ENCODE measurements around the gene ARHGEF17. TPM values are rescaled to one million over a fixed set of nuclear protein-coding genes. Genes with fewer than 3 reads are reported as not detected.
A peak's percentile ranks its signal among the peaks of the same experiment; 100 is the strongest.
"Not testable (repeated sequence)": the region's sequence is repeated elsewhere in the genome, so short reads cannot be mapped to it uniquely, and the experiment has no call there.

The ARHGEF17 gene, protein sequence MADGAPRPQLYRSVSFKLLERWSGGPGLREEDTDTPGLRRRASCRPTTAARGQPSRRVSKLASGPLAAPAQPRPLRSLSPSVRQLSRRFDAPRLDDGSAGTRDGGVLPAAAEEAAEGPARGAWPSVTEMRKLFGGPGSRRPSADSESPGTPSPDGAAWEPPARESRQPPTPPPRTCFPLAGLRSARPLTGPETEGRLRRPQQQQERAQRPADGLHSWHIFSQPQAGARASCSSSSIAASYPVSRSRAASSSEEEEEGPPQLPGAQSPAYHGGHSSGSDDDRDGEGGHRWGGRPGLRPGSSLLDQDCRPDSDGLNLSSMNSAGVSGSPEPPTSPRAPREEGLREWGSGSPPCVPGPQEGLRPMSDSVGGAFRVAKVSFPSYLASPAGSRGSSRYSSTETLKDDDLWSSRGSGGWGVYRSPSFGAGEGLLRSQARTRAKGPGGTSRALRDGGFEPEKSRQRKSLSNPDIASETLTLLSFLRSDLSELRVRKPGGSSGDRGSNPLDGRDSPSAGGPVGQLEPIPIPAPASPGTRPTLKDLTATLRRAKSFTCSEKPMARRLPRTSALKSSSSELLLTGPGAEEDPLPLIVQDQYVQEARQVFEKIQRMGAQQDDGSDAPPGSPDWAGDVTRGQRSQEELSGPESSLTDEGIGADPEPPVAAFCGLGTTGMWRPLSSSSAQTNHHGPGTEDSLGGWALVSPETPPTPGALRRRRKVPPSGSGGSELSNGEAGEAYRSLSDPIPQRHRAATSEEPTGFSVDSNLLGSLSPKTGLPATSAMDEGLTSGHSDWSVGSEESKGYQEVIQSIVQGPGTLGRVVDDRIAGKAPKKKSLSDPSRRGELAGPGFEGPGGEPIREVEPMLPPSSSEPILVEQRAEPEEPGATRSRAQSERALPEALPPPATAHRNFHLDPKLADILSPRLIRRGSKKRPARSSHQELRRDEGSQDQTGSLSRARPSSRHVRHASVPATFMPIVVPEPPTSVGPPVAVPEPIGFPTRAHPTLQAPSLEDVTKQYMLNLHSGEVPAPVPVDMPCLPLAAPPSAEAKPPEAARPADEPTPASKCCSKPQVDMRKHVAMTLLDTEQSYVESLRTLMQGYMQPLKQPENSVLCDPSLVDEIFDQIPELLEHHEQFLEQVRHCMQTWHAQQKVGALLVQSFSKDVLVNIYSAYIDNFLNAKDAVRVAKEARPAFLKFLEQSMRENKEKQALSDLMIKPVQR (N-terminal part only)
- 9.8 and 25.0 TPM in 2 replicates for total RNA-seq (2014; rRNA removed; shearing (Covaris generic))

DNA sequence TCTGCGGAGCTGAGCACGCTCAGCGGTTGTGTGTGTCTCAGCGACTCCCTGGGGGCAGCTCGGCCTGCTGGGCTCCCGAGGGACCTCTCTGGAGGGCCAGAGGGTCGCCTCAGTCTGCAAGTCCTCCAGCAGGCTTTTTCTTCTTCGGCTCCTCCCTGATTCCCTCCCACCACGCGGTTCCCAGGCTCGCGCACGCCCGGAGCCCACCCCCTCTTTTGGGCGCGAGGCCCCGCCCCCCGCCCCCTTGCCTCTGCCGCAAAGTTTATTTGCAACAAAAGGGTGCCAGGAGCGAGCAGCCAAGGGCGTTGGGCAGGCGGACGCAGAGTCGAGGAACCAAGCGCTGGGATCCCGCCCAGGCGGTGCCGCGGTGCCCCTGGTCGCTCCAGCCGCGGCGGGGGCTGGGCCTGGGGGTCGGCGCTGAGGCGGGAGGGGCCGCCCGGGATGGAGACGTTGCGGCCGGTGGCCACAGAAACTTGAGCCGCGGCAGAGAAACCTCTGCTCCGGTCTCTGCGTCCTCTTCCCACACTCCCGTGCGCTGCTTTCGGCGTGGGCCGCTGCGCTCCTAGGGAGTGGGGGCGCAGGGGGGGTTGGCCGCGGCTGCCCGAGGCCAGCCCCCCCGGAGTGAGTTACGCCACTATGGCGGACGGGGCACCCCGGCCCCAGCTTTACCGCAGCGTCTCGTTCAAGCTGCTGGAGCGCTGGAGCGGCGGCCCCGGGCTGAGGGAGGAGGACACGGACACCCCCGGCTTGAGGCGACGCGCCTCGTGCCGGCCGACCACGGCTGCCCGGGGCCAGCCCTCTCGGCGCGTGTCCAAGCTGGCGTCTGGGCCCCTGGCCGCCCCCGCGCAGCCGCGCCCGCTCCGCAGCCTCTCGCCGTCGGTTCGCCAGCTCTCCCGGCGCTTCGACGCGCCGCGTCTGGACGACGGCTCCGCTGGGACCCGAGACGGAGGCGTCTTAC is at the start of gene ARHGEF17:
ARHGEF17 (plus strand) TSS at position 274 of the 958 bp plus-strand sequence; CDS start at position 637, 363 bp downstream.
- DNase-seq (ENCODE audit: low spot score), result peak; percentile 65

DNA sequence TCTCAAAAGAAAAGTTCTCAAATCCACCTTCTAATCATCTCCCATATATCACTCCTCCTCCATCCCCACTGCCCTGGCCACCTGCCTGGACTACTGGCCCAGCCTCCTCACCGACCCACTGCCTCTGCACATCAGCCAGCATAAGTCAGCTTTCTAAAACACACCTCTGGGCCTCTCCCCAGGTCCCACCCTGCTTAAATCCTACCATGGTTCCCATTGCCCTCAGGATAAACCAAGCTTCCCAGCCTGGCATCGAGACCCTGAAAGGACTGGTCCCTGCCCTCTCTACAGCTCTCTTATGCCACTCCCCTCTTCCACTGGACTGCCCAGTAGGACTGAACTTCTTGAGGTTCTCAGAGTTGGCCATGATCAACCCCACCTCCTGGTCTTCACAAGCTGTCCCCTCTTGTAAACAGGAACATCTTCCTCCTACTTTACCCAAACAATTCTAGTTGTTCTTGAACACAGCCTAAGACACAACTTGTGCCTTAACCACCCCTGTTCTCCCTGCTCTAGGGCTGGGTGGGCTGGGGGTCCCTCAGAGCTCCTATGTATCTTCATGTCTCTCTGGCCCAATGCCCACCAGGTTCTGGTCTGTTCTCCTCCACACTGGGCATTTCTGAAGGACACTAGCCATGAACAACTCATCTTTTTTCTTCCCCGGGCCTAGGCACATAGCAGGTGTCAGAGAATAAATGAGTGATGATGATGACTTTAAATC is 48.5 kb upstream of the ARHGEF17 start:
- no peak for DNase-seq (ENCODE audit: low spot score)

DNA sequence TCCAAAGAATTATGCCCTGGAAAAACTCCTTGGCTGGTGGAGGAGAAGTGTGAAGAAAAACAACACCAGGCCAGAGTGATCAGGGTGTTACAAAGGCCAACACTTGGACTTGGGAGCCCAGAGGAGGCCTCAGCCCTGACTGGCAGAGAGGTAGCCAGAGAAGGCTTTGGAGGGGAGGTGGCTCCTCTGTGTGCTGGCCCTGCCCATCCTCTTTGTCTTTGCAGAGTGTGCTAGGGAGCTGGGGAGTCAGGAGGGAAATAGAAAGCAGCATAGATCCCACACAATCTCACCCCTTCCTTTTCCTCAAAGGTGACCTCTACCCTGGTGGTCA is 48.0 kb upstream of the ARHGEF17 start:
- DNase-seq (ENCODE audit: low spot score), result no peak

DNA sequence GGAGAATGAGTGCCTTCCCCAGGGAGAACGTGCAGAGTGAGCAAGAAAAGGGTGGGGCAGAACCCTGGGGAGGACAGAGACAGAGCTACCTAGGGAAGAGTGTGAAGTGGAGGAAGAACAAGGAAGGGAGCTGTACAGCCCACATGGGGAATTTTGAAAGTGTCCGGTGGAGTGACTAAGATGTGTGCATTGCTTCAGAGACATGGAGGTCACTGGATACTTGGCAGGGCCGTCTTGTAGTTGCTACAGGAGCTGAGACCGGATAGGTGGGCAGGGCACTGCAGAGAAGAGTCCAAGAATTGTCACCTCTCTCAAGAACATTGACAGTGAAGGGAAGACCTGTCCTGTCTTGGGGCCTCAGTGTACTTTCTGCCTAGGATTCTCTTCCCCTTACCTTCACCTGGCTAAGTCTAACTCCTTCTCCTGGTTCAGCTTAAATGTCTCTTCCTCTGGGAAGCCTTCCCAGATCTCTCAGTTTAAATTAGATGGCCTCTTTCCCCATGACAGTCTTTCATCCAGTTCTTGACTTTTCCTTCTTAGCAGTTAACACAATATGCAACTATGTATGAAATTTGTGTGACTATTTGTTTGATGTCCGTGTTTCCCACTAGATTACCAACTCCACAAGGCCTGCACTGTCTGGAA is 45.1 kb upstream of the ARHGEF17 start:
- peak; percentile 22 for DNase-seq (ENCODE audit: low spot score)

DNA sequence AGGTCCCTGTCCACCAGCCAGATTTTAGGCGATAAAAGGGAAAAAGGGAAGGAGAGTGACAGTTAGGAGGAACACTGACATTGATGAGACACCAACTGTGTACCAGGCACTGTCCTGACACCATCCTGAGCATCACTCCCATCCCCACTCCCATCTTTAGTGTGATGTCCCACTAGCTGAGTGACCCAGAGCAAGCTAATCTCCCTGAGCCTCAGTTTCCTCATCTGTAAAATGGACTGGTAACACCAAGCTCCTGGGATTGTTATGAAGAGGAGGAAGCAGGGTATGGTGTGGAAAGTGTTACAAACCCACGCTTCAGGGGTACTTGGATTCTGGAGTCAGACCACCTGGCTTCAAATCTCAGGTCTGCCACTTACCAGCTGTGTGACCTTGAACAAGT is 44.4 kb upstream of the ARHGEF17 start:
- no peak for DNase-seq (ENCODE audit: low spot score)

DNA sequence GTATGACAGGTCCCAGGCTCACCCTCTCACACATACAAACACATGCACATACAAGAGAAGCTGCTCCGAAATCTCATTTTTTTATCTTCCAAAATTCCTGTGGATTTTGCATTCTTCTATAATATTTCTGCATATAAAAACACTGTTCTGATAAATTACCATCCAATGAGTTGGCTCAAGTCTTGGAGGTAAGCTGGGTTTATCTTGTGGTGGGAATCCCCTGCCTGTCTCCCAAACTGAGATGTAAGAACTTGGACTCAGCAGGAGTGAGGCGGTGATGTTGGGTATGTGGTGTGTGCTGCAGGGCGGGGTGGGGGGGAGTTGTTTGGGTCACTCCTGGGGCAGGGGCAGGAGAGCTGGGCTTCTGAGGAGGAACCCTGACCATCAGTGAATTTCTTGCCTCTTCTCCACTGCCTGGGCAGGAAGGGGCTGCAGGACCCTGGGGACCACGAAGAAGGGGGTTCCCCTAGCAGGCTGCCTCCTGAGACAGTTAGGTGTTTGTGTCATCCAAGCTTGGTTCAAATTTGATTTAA is 42.7 kb upstream of the ARHGEF17 start:
- DNase-seq (ENCODE audit: low spot score), result no peak

DNA sequence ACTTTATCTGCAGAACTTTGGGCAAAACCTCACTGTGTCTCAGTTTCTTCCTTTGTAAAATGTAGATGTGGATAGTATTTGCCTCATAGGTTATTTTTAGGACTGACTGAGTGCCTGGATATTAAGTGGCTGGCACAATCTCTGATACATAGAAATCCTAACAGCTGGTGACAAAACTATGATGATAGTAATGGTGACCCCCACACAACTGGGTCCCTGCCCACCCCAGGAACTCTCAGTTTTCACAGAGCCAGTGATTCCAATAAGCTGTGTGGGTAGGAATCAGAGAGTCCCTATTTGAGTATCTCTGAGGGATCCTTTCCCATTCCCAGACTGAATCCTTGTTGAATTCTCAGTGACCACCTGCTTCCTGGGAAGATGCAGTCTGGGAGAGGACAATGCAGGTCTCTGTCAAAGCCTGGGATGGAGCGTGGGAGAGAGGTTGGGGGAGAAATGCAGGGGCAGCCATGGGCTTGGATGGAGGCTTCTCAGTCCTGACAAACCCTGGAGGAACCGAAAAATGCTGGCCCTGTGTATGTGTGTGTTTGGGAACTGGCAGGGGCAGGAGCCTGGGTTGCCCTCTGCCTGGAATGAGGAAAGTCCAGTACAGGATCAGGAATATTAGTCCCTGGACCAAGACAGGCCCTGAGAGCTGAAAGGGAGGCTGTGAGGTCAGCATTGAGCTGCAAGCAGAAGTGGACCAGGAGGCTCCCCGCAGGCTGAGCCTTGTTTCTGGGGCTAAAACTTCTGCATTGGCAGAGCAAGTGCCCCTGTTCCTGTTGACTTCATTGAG is 42.0 kb upstream of the ARHGEF17 start:
- DNase-seq (ENCODE audit: low spot score), result no peak

DNA sequence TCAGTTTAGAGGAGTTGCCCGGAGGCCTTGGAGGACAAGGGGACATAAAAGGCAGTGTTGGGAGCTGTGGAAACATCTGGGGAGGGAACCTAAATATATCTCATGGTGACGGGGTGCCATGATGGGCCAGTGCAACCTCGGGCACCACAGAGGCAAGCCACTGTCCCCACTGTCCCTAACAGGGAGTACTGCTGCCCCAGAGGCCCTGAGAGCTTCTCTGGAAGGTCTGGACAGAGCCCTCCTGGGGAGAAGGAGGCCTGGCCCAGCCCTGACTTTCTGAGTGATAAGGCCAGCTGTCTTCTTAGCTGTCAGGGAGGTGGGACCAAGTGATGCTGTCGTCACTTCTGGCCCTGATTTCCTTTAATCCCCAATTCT is 41.4 kb upstream of the ARHGEF17 start:
- no peak for DNase-seq (ENCODE audit: low spot score)

DNA sequence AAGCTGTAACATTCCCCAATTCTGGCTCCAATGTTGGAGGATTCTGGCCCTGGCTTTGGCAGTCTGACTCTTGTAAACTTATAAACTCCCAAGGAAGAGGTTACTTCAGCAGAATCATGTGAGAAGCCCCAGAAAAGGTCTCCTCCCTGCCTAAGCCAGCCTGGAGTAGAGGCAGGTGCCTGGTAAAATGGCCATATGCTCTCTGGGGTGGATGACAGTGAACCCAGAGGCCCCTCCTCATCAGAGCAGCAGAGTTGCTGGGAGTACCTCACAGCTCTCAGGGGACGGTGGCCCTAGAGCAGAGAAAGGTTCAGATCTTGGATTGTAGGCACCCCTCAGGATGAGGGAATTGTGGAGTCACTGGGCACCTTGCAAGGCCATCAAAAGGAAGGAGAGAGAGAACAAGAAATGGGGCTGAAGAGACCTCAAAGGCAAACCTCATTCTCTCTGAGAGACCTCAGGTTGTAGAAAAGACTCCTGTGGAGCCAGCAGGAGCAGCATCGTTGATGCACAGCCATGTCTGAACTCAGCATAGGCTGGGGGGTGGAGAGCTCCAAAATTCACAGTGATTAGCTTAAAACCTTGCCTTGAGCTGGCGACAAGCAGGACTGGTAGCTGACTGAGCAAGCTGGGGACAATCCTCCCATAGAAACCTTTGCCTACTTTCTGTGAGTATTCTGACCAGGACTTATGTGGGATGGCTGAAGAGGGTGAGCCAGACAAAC is 40.8 kb upstream of the ARHGEF17 start:
- no peak for DNase-seq (ENCODE audit: low spot score)

DNA sequence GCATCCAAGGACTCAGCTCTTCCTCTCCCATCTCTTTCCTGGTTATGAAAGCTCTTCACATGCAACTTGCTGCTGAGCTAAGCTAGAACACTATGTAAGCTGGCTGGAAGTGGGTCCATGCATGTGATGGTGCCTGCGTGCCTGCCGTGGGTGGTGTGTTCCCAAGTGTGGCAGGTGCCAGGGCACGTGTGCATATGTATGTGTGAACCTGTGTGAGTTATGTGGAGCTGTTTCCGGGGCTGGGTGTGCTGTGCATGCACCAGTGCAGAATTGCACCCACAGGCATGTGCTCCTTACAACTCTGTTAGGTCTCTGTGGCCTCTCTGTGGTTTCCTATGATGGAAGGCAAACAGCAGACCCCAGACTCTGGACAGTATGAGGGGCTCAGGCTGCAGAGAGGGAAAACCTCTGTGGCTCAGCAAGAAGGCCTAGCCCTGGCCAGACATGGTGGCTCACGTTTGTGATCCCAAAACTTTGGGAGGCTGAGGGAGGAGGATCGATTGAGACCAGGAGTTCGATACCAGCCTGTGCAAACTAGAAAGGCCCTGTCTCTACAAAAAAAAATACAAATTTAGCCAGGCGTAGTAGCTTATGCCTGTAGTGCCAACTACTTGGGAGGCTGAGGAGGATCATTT is 40.1 kb upstream of the ARHGEF17 start:
- no peak for DNase-seq (ENCODE audit: low spot score)

DNA sequence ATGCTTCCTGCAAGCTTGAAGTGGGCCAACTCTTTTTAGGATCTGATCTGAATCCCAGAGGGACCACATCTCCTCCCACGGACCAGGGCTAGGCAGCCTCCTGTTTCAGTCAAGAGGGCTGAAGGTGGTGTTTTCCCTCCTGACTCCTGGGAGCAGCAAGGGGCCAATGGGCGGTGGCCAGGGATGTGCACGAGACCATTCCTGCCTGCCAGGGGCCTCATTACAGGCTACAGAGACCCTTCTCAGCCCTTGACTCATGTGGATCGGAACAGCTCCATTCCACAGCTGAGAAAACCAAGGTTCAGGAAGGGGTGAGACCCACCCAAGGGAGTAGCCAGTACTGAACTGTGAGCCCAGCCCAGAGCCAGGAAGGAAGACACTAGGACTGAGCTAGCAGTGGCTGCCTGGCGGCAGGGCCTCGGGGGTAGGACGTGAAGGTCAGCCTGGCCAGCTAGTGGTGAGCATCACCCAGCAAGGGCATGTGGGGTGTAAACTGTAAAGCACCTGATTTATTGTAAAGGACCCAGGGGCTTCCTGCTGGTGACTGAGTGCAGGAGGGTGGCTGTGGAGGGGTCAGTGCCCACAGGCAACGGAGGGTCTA is 39.3 kb upstream of the ARHGEF17 start:
- DNase-seq (ENCODE audit: low spot score), result no peak

DNA sequence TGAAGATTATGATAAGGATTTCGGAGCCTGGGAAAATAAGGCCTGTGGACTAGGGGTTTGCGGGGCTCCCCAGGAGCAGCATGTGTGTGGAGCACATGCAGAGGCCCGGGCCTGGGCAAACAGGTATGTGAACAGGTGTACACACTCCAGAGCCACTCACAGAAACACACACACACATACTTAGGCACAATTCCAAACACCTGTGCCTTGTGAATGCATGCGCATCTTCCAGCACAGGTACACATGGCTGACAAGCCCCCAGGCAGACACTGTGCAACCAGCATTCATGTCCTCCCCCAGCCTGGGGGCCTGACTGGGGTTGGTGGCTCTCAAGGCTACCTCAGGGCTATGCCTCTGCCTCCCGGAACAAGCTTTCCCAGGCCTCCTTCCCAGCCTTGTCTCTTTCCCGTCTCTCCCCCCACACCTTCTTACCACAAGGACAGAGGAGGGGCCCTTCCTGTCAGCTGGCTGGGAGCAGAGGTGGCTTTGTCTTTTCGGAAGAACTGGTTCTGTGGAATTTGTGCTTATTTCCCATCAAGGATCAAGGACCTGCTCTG is 38.5 kb upstream of the ARHGEF17 start:
- no peak for DNase-seq (ENCODE audit: low spot score)

DNA sequence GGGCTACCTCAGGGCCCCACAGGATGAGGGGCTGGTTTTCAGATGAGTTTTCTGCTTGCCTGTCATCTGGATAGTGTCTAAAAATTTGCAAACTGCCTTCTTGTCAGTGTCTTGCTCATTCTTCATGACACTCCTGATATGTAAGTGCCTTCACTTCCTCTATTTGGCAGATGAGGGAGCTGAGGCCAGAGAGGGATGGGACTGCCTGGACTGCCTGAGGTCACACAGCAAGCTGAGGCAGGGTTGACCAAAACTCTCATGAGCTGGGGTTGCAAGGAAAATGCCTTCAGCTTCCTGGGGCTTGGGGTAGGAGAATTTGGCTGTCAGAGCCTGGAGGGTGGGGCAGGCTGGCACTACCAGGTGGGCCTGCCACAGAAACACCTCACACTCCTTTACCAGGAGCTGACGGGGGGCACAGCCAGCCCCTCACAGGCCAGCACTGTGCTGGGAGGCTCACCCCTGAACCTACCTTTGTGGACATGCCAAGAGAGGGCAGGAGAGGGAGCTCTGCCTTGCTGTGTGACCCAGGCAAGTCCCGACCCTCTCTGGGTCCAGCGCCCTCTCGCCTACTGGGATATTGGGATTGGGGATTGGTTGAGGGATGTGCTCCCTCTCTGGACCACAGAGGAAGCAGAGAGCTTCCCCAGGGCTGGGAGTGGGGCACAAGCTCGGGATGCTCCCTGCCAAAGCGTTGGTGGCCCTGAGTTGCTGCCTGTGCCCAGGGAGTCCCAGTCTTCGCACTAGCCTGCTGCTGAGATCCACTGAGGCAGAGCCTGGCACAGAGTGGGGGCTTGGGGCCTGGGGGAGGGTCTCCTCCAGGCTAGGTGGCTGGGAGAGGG is 37.8 kb upstream of the ARHGEF17 start:
- DNase-seq (ENCODE audit: low spot score), result no peak

DNA sequence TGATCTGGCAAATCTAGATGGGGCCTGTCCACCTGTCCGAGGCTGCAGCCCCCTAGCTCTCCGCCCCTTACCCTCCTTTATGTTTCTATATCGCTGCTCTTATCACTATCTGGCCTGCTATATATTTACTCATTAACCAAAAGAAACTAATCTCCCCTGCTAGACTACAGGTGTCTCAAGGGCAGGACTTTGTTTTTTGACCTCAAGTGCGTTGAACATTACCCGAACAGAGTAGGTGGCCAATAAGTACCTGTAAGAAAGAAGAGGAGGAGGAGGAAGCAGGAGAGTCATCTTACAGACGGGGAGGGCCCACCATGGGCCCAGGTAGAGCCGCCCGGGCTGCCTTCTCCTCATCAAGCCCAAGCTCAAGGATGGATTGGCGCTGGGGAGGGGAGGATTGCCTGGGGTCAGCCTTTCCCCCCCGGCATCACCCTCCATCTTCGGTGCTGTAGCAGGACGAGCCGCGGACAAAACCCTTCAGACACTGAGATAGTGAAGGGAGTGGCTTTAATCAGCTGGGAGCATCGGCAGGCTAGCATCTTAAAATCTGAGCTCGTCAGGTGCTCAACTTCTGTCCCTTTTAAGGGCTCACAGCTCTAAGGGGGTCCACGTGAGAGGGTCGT is 37.1 kb upstream of the ARHGEF17 start:
- DNase-seq (ENCODE audit: low spot score), result no peak

DNA sequence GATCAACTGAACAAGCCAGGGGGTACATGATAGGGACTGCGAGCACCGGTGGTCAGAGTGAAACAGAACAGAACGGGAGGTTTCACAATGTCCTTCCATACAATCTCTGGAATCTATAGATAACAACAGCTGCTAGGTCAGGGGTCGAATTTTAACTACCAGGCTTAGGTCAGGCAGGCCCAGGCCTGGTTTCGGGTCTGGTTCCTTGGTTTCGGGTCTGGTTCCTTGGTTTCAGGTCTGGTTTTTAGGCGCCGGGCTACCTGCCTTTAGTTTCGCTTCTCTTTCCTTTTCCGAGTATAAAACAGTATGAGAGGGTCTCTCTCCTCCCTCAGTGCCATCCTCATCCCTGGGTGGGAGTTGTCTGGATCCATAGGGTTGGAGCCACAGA is 36.6 kb upstream of the ARHGEF17 start:
- DNase-seq (ENCODE audit: low spot score), result not testable (repeated sequence)

Measured in A172 (cell line).